GM12892 (cell line): ENCODE data around the gene SCAMP4.

Source experiments
- POLR2A ChIP-seq: IDR thresholded peaks from 2 replicates; pipeline ENCODE4 v1.6.1; 2011; ENCODE audit warnings: low read depth, low read length, control low read depth
- POLR2AphosphoS5 ChIP-seq: IDR thresholded peaks from 2 replicates; pipeline ENCODE4 v1.6.1; 2011; ENCODE audit warnings: low read depth, low read length, control low read depth

DNA sequence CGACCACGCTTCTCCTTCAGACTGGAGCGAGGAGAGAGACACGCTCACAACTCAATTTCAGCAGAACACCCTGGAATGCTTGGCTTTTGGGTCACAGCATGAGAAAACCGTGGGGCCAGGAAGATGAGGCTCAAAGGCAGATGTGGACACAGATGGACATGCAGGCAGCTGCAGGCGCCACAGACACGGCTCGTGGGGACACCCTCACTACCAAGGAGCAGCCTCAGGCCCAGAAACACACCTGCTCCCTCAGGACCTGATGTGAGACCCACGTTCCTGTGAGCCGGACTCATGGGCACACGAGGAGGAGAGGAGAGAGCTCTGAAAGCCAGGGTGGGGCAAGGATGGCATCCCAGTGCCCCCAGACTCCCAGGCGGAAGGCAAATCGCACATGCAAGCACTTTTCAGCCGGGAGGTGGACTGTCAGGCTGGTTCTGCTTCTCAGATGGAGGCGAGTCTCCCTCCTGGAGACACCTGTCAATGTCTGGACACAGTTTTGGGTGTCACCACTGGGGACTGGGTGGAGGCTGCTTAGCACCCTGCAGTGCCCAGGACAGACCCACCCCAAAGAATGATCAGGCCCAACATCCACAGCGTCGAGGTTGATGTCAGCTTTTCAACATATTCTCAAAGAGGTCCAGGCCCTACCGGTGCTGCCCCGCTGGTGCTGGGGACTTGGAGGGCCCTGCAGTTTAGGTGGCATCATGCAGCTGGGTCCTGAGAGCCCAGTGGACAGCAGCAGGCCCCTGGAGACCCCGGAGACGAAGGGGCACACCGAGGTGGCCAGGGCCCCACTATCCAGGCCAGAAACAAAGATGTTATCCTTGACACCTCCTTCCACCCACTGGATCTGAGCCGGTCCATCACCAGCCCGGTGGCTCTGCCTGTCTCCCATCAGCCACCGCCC lies 22.2 kb upstream of the SCAMP4 start:
- TF ChIP-seq POLR2AphosphoS5 (no peak), POLR2A (no peak)
